ENCODE data around the gene MAPK12.

Gene MAPK12

GRCh38 chr22:50266994-50267393 is 5.5 kb upstream of the MAPK12 start:
- DNase-seq = no peak

DNA sequence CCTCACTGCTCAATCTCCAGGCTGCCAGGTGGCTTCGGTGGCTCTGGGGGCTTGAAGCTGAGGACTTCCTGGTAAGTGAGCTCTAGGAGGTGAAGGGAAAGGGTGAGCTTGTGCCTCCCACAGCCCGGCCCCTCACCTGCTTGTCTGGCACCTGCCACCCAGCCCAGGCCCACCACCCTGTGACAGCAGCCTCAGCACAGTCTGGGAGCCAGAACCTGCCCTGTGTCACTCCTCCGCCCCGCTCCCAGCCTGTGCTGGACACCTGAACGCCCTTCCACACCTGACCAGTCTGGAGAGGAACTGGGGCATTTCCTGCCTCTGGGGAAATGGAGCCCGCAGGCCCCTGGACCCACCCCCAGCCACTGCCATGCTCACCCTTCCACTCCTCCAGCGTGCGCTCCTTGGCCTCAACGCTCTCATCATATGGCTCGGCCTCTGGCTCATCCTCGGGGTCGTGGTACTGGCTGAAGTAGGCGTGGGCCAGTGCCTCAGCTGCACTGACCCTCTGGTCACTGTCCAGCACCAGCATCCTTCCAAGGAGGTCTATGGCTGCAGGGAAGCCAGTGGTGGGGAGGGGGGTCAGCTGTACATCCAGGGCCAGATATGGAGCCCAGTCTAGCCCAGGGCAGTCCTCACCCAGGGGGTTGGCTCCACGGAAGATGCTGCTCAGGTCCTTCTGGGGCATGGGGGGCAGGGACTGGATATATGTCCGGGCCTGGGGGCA is 3.6 kb upstream of the MAPK12 start:
- no peak for DNase-seq

DNA sequence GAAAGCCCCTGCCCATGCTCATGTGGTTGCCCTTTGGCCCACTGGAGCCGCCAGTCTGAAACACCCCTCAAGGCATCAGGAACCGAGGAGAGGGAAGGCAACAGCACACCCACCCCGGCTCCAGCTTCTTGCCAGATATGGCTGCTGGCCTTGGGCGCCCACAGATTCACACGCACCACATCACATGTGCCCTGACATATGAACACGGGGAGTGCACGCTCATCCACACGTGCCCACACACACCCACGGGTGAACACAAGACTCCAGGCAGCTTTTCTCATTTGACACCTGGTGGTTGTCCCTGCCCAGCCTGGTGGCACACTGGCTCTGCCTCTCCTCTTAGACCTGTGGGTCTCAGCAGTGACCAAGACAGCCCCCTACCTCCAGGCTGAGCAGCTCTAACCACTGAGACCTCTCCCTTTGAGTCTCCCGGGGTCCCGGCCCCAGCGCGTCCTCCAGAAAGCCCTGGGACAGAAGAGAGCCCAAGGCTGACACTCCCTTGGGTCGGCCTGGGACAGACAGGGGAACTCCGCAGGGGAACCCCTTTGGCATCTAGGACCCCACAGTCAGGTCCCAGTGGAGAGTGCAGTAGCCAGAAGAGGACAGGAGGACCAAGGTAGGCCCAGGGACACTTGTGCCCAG is 2.7 kb upstream of the MAPK12 start:
- no peak for DNase-seq

DNA sequence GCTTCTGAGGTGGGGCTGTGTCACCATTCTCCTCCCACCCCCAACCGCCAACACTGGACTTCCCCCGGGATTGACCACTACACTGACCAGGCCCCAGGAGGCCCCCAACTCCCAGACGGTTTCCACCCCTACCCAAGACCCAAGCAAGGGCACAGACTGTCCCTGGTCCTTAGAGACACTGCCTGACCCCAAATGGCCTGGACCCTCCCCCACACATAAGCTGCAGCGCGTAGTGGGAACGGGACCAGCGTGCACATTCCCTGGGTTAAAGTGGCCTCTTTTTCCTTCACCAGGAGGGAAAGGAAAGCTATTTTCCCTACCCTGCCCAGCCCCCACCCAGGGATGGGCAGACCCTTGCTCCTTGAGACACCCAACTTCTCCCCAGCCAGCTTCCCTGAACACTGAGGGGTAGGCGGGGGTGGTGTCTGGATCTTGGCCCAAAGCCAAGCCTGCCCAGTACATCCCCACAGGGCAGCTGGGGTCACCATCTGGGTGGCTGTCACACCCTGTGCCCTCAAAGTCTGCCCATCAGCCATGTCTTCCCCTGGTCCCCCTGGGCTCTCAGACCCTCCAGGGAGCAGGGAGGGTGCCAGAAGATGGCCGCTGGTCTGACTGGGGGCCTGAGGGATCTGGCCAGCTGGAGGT is 1.6 kb upstream of the MAPK12 start:
- no peak for DNase-seq

DNA sequence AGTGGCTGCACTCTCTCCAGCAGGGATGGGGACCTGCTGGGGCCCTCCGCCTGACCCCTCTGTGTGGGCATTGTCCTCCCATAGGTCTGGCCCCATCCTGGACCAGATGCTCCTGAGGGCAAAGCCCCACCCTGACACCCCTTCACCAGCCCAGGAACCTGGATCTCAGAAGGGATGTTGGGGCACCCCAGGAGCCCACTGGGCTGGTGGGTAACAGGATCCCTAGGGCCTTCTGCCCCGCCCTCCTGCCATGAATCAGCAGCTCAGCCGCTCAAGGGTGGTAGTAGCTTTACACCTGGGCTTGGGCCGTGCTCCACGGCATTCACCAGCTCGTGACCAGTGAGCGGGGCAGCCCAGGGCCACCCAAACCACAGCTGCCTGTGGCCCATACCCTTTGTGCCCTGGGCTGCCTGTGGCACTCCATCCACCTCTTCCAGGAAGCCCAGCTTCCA is 1.0 kb upstream of the MAPK12 start:
- DNase-seq = no peak

GRCh38 chr22:50260801-50261614 is 475 bp downstream of the MAPK12 start:
- no peak for DNase-seq

- DNase-seq = no peak
These were observed 1.1 kb downstream of the MAPK12 start for GRCh38 chr22:50260434-50260800.

DNA sequence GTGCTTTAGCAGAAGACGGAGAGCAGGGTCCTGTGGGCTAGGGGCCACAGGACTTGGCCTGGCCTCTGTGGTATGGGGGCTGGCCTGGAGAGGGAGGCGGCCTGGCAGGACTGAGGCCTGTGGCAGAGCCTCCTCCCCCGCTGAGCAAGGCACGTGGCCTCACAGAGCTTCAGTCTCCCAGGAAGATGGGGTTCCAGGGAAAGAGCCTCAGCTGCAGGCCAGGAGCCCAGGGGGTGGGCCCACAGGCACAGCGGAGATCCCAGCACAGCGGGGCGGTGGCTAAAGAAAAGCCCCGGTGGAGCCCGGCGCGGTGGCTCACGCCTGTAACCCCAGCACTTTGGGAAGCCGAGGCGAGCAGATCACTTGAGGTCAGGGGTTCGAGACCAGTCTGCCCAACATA is 2.2 kb downstream of the MAPK12 start:
- no peak for DNase-seq

DNA sequence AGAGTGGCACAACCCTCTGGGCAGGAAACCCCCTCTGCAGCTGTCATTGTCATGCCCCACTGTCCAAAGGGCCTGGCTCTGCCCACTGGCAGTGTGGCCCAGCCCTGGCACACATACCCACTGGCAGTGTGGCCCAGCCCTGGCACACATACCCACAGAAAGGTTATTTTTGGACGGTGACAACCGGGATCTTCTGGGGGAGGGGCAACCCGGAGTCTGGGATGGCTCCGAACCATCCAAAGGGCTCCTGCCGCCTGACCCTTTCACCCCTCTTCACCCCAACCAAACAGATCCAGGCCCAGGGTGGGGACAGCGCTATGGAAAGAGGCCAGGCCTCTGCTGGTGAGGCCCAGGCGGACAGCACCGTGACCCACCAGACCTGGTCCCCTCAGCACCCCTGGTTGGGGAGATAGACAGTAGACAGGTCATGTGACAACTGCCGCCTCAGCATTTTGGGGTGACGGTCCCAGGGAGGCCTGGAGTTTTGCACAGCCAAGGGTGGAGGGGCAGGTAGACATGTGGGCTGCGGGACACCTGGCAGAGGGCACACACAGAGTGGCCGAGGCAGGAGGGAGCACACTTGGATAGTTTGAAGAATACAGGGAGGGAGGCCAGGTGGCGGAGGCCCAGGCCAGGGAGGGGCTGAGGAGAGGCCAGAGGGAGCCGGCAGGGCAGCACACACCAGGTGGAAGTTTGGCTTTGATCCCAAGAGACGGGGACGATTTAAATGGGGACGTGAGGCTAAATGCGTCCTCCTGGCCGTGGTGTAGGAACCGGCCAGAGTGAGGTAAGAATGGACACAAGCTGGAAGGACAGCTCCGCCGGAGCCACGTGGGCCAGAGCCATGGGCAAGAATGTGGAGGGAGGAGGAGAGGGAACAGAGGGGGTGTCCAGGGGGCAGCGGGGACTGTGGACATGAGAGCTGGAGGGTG is 2.9 kb downstream of the MAPK12 start:
- DNase-seq = no peak

DNA sequence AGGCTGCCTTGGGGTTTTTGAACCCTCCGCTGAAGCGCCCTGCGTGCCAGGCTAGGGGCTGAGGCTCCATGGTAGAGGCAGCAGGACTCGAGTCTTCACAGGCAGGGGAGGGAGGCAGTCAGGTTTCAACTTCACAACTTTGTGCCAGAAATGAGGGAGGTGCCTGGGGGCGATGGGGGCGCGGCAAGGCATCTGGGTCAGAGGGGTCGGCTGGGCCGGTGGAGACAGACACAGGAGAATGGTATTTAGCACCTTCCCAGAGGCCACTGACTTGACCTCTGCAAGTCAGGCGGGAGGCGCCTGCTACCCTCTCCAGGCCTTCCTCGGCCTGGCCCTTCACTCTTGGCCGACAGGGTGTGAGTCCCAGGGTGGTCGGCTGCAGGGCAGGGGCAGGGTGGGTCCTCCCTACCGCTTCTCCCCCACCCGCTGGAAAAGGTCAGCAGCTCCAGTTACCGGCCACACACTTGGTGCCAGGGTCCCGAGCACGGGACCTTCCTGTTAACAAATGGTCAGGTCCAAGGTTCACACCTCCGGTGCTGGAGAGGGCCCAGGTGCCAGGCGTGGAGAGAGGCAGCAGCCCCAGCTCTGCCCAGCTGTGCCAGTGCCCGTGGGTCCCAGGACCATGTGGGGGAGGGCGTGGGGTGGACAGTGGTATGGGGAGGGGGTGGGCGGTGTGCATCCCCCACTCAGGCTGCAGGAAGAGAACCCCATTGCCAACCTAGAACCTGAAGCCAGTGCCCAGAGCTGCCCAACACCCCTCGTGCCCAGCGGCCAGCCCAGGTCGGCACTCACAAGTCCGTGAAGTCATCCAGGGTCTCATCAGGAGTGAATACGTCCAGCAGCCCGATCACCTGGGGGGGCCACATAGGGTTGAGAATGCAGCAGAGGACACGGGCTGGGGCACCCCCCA is 3.8 kb downstream of the MAPK12 start:
- DNase-seq = no peak

- no peak for DNase-seq
These were observed 4.4 kb downstream of the MAPK12 start for GRCh38 chr22:50257041-50257440.

DNA sequence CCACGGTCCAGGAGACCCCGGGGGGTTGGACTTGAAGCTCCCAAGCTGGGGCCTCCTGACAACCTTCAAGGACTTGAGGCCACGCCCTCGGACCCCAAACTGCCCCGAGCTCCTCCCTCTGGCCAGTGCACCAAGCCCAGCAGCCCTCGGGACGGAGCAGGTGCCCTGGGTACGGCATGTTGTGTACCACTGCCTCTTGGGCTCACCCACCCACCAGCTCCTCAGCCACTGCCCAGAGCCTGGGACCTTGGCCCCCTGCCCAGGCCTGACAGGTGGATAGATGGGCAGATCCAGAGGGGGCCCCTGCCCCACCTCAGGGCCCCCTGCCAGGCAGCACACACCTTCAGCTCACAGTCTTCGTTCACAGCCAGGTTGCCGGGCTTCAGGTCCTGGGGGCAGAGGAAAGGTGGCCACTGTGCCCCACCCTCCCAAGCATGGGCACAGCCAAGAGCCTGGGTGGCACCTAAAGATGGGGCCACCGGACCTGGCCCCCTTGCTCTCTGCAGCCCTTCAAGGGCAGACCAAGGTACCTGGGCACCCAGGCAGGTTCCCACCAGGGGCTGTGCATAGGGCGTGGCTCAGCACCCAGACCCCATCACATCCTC is 5.1 kb downstream of the MAPK12 start:
- DNase-seq = no peak

DNA sequence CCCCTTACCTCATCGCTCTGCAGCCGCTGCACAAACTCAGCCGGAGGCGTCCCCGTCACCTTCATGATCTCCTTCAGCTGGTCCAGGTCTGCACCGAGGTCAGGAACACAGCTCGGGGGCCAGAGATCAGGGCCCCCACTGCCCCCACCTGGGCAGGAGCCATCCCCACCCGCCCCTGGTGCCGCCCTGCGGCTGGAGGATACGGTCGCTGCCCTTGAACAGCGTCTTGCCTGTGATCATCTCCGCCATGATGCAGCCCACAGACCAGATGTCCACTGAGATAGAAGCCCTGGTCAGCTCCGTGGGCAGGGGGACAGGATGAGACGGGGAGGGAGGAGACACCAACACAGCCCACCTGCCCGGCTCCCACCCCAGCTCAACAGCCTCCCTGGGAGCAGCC is 5.9 kb downstream of the MAPK12 start:
- no peak for DNase-seq

DNA sequence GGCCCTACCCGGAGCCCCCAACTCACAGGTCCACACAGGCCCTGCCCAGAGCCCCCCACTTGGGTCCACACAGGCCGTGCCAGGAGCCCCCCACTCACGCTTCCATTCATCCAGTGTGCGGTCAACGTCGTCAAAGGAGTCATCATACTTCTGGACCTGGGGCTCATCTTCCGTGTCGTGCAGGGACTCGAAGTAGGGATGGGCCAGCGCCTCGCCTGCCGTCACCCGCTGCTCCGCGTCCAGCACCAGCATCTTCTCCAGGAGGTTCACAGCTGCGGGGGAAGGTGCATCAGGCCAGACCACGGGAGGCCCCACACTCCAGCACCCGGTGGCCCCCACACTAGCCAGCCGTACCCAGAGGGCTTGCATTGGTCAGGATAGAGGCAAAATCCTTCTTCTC is 6.4 kb downstream of the MAPK12 start:
- no peak for DNase-seq

DNA sequence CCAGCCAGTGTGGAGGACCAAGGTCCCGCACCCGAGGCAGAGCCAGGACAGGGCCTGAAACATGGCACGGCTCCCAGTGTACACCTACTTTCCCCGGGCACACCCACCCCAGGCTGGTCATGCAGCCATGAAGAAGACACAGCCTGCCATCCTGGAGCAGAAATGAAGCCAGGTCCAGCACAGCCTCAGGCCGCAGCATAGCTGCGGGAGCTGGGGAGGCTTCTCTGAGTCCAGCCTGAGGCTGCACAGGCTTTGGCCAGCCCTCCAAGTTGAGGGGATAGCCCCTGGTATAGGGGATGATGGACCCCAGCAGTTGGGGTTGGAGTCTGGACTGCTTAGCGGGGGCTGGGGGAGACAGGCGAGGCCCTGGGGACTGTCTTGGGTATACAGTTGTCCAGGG is 7.5 kb downstream of the MAPK12 start:
- DNase-seq = no peak

DNA sequence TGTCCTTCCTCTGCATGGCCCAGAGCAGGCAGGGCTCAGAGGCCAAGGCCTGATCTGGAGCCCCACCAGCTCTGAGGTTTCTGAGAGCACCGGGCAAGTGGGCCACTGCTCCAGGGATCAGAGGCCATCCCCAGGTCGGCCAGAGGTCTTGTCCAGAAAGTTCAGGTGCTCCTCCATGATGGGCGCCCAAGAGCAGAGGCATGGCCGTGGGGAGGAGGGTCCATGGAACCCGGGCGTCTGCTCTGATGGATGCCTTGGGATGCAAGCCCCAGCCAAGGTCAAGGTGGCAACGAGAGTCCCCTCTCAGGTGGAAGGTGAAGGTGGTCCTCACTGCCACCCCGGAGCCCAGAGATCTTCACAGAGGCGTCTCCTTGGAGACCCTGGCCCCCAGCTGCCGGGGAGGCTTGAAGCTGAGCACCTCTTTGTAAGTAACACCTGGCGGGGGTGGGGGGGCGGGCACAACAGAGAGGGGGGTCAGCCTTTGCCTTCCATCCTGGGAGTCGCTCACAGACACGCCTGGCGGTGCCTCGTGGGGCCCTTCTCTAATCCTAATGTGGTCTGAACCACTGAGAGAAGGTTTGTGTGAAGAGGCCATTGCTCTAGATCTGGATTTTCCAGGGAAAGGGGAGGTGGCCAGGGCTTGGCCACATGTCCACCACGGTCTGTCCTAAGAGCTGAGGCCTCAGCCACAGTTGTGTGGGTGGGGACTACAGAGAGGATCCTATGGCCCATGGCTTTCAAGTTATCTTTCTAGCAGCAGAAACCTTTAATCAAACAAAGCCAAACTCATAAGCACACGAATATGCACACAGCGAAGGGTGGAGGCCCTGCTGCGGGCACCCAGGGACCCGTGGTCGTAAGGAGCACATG is 8.2 kb downstream of the MAPK12 start:
- no peak for DNase-seq

DNA sequence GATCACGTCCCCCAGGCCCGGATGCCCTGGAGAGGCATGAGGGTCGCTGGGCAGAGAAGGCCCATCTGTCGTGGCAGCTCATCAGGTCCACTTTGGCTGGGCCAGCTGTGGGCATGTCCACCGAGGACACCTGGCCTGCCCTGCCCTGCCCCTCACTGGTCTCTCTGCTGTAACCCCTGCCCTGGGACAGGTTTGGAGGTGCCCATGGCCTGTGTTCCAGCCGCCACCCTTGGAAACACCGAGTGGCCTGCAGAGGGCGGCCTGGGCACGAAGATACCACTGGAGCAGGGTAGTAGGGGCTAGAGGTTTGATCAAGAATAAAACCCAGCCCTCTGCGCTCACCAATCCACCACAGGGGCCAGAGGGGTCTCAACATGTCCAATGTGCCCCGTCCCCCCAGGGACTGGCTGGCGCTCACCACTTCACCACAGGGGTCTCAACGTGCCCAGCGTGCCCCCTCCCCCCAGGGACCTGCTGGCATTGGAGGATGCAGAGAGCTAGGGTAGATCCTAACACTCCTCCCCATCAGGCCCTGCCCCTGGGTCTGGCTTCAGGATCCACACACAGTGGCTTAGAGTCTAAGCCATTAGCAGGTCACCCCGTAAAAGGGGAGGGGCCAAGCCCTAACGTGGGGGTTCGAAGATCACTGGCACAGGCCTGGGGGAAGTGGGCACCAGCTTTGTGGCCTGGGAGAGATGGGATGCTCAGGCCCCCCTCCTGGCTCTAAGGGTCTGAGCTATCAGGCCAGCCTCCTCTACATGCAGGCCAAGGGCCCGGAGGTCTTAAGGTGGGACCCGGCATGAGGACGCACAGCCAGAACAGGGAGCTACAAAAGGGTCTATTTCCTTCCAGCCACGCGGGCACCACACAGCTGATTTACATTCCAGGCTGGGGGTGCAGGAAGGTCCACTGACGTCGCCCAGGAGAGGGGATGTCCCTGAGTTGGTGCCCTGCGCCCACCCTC is 9.1 kb downstream of the MAPK12 start:
- no peak for DNase-seq

DNA sequence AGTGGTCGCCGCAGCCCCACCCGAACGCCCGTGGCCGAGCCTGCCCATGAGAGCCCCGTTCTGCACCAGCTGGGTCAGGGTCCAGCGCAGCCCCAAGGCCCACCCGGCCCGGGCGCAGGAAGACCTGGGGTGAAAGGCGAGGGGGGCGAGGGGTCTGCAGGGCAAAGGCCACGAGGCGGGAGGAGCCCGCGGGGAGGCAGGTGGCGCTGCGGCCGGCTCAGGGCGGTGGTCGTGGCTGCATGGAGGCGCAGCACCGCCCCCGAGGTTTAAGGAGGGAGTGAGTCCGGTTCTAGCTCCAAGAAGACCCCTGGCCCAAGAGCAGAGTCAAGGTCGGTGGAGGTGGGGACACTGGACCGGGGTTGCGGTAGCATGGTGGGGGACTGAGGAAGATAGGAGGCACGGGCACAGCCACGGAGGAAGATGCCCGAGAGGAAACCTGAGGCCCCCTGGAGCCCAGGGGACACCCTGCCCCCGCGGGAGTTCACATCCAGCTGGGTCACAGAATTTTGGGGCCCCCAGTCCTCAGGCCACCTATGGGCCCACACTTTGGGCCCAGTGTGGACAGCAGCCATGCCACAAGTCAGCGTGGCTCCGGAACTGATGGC is 9.9 kb downstream of the MAPK12 start:
- no peak for DNase-seq

Measured in activated gamma-delta T cell (primary cell).